ENCODE measurements around the gene NASP. TPM values are rescaled to one million over a fixed set of nuclear protein-coding genes. Genes with fewer than 3 reads are reported as not detected.

NASP gene
- total and polyA plus RNA-seq, 2 of the 13 experiments (the other 11 are each of a cell fraction or from before 2014, with no cell fraction given), result 132 to 256 TPM

GRCh38 chr1:45643978-45644377 lies 60.1 kb downstream of the NASP start:
- FAIRE-seq (no peak), ATAC-seq (peak; percentile 83), DNase-seq (ENCODE audit: low spot score) (peak; percentile 63)
- Histone ChIP-seq H3K4me2 (ENCODE audit: low read depth, low read length) (no peak overlapping the region), H3K9ac (ENCODE audit: insufficient read depth, low read depth, low read length) (no peak overlapping the region), H3K27me3 (ENCODE audit: control insufficient read depth in 1 of 2, insufficient read depth in 2 of 2, low read length in 2 of 2) (no peaks in the 10 kb centered on the region), H3K36me3 (replicated peaks in 1 of 2; ENCODE audit: control insufficient read depth in 1 of 2, insufficient read depth in 2 of 2, low read length in 2 of 2) (peaks cover 19 to 46% of the 10 kb centered on the region in 2 experiments), H2AFZ (ENCODE audit: low read length) (no peak overlapping the region), H3K9me3 (ENCODE audit: low read length) (no peaks in the 10 kb centered on the region), H3K79me2 (ENCODE audit: insufficient read depth, low read length) (peaks cover 2% of the 10 kb centered on the region), H3K27ac (ENCODE audit: extremely low read length, insufficient read depth, low read length) (peak overlapping the region; percentile 21), H3K4me1 (ENCODE audit: insufficient read depth, low read length) (peaks cover 34% of the 10 kb centered on the region), H3K4me3 (replicated peaks in 1 of 3; ENCODE audit: insufficient read depth in 1 of 3, low read depth in 2 of 3, low read length in 3 of 3) (no peak overlapping the region), H4K20me1 (ENCODE audit: insufficient read depth, low read length) (peaks cover 4% of the 10 kb centered on the region; the same call in 1 of the 2 replicates)
- TF ChIP-seq ZNF558 (CRISPR knock-in tag; IDR thresholded peaks at IDR 0.05; ENCODE audit: borderline replicate concordance), result no peak
- TF ChIP-seq ZNF614 (CRISPR knock-in tag; IDR thresholded peaks at IDR 0.05; ENCODE audit: borderline replicate concordance), result no peak
- no peak for TF ChIP-seq SAFB2 (CRISPR knock-in tag; IDR thresholded peaks at IDR 0.05; ENCODE audit: borderline replicate concordance, low read depth)
- no peak for TF ChIP-seq ZNF451 (CRISPR knock-in tag; IDR thresholded peaks at IDR 0.05)
- TF ChIP-seq STAG1 (CRISPR knock-in tag; IDR thresholded peaks at IDR 0.05), result peak; percentile 47
- no peak for TF ChIP-seq RFX3 (CRISPR knock-in tag; IDR thresholded peaks at IDR 0.05)
- no peak for TF ChIP-seq SOX13 (IDR thresholded peaks at IDR 0.05)
- peak in 1 of 2 experiments; percentile 20; a peak in 2 of 4 replicates for TF ChIP-seq SOX13 (CRISPR knock-in tag; conservative IDR thresholded peaks at IDR 0.05 in 1 of 2, IDR thresholded peaks at IDR 0.05 in 1 of 2)
- TF ChIP-seq ZSCAN30 (CRISPR knock-in tag; IDR thresholded peaks at IDR 0.05), result no peak
- no peak for TF ChIP-seq ZBTB7B (CRISPR knock-in tag; IDR thresholded peaks at IDR 0.05)
- peak; percentile 44 for TF ChIP-seq CTCF (CRISPR knock-in tag; IDR thresholded peaks at IDR 0.05)
- peak; percentile 67 for TF ChIP-seq TEAD3 (CRISPR knock-in tag; optimal IDR thresholded peaks at IDR 0.05; ENCODE audit: borderline replicate concordance)
- no peak for TF ChIP-seq ZNF577 (CRISPR knock-in tag; IDR thresholded peaks at IDR 0.05; ENCODE audit: borderline replicate concordance, low read depth)
- peak; percentile 26; the same call in 1 of the 2 replicates for TF ChIP-seq RAD21 (CRISPR knock-in tag; IDR thresholded peaks at IDR 0.05)
- no peak for TF ChIP-seq CSRNP1 (CRISPR knock-in tag; IDR thresholded peaks at IDR 0.05)
- peak; percentile 65 for TF ChIP-seq ELF3 (CRISPR knock-in tag; IDR thresholded peaks at IDR 0.05)
- TF ChIP-seq TAF15 (IDR thresholded peaks at IDR 0.05; ENCODE audit: low read depth, low read length, poor library complexity, severe bottlenecking), result no peak
- POLR2A ChIA-PET, result interaction anchor here (1.9 kb wide), 1 partner anchor 42 kb away, joined by 6 read pairs; the partner anchor contains the start of gene GPBP1L1
- BruUV-seq (replicated peaks), result no TSS peak
- CTCF ChIA-PET (ENCODE audit: low intra/inter-chr PET ratio, low total read pairs), result no interaction called here
- in situ Hi-C loops (cut with HindIII; ENCODE audit: extremely low pct_ligation_motif_present, low pct_unique_long_range_greater_than_20kb) (no loop called here), intact Hi-C loops (cut with micrococcal nuclease; ENCODE audit: unreplicated experiment) (loop anchor here (2.0 kb wide), 1 partner anchor 237 kb away; no protein-coding TSS in a partner anchor)

Measured in HepG2 (cell line).